ENCODE results near the gene IL25. TPM values are rescaled to one million over a fixed set of nuclear protein-coding genes. Genes with fewer than 3 reads are reported as not detected.

IL25 gene
- polyA plus RNA-seq, 1 donor (not counting 4 experiments of a cell fraction or from before 2014, with no cell fraction given) = not detected

- Histone ChIP-seq H3K27ac (ENCODE audit: control insufficient read depth, insufficient read depth, low read length) (no peak overlapping the region), H3K9me1 (ENCODE audit: control insufficient read depth, extremely low read depth, insufficient read depth, low read length) (no peaks in the 10 kb centered on the region), H3K4me3 (ENCODE audit: control insufficient read depth in 2 of 3, extremely low read depth in 1 of 3, insufficient read depth in 2 of 3, low read depth in 1 of 3, low read length in 3 of 3) (no peak overlapping the region), H3K9me3 (ENCODE audit: control insufficient read depth, low read depth, low read length) (no peaks in the 10 kb centered on the region), H3K4me2 (ENCODE audit: control insufficient read depth, extremely low read depth, insufficient read depth, low read depth, low read length) (no peak overlapping the region), H2AFZ (ENCODE audit: control insufficient read depth, low read length) (no peak overlapping the region), H3K79me2 (ENCODE audit: control insufficient read depth, insufficient read depth, low read length) (no peaks in the 10 kb centered on the region), H3K4me1 (ENCODE audit: control insufficient read depth, extremely low read depth, insufficient read depth, low read length) (no peaks in the 10 kb centered on the region), H3K36me3 (ENCODE audit: control insufficient read depth in 2 of 2, extremely low read depth in 1 of 2, insufficient read depth in 2 of 2, low read length in 2 of 2) (no peaks in the 10 kb centered on the region), H3K27me3 (ENCODE audit: control insufficient read depth, extremely low read depth, insufficient read depth, low read length) (peaks cover 6% of the 10 kb centered on the region), H4K20me1 (ENCODE audit: control insufficient read depth, extremely low read depth, insufficient read depth, low read length) (no peaks in the 10 kb centered on the region), H3K9ac (ENCODE audit: control insufficient read depth, extremely low read depth, insufficient read depth, low read length) (no peak overlapping the region)
- DNase-seq (ENCODE audit: low read depth, low spot score) (no peak), FAIRE-seq (no peak)
- TF ChIP-seq EZH2 (IDR thresholded peaks at IDR 0.05; ENCODE audit: low read length) = no peak
- no peak for TF ChIP-seq CTCF (optimal IDR thresholded peaks at IDR 0.05 in 1 of 3, IDR thresholded peaks at IDR 0.05 in 1 of 3, conservative IDR thresholded peaks at IDR 0.05 in 1 of 3; ENCODE audit: extremely low read depth in 1 of 3, insufficient read depth in 2 of 3, low read length in 3 of 3)
- dilution Hi-C loops (cut with MboI; ENCODE audit: extremely low pct_ligation_motif_present, low sequenced_read_pairs) = no loop called here
These were observed 24.3 kb downstream of the IL25 start for GRCh38 chr14:23396781-23397407.

GRCh38 chr14:23398348-23398747 is 25.7 kb downstream of the IL25 start:
- no peak overlapping the region for H3K27ac ChIP-seq (ENCODE audit: control insufficient read depth, insufficient read depth, low read length)
- no peaks in the 10 kb centered on the region for H3K9me3 ChIP-seq (ENCODE audit: control insufficient read depth, low read depth, low read length)
- dilution Hi-C loops (cut with MboI; ENCODE audit: extremely low pct_ligation_motif_present, low sequenced_read_pairs) = no loop called here
- no peak overlapping the region for H3K4me2 ChIP-seq (ENCODE audit: control insufficient read depth, extremely low read depth, insufficient read depth, low read depth, low read length)
- H3K36me3 ChIP-seq (ENCODE audit: control insufficient read depth in 2 of 2, extremely low read depth in 1 of 2, insufficient read depth in 2 of 2, low read length in 2 of 2) = no peaks in the 10 kb centered on the region
- no peak overlapping the region for H3K4me3 ChIP-seq (ENCODE audit: control insufficient read depth in 2 of 3, extremely low read depth in 1 of 3, insufficient read depth in 2 of 3, low read depth in 1 of 3, low read length in 3 of 3)
- FAIRE-seq (no peak), DNase-seq (ENCODE audit: low read depth, low spot score) (no peak)
- no peaks in the 10 kb centered on the region for H4K20me1 ChIP-seq (ENCODE audit: control insufficient read depth, extremely low read depth, insufficient read depth, low read length)
- no peaks in the 10 kb centered on the region for H3K9me1 ChIP-seq (ENCODE audit: control insufficient read depth, extremely low read depth, insufficient read depth, low read length)
- H2AFZ ChIP-seq (ENCODE audit: control insufficient read depth, low read length) = no peak overlapping the region
- H3K9ac ChIP-seq (ENCODE audit: control insufficient read depth, extremely low read depth, insufficient read depth, low read length) = no peak overlapping the region
- no peak for TF ChIP-seq CTCF (optimal IDR thresholded peaks at IDR 0.05 in 1 of 3, IDR thresholded peaks at IDR 0.05 in 1 of 3, conservative IDR thresholded peaks at IDR 0.05 in 1 of 3; ENCODE audit: extremely low read depth in 1 of 3, insufficient read depth in 2 of 3, low read length in 3 of 3)
- no peak for TF ChIP-seq EZH2 (IDR thresholded peaks at IDR 0.05; ENCODE audit: low read length)
- no peaks in the 10 kb centered on the region for H3K4me1 ChIP-seq (ENCODE audit: control insufficient read depth, extremely low read depth, insufficient read depth, low read length)
- no peaks in the 10 kb centered on the region for H3K79me2 ChIP-seq (ENCODE audit: control insufficient read depth, insufficient read depth, low read length)
- H3K27me3 ChIP-seq (ENCODE audit: control insufficient read depth, extremely low read depth, insufficient read depth, low read length) = no peaks in the 10 kb centered on the region
